ENCODE data around the gene SUPT20HL1.

- TF ChIP-seq CSDC2 (CRISPR knock-in tag; IDR thresholded peaks at IDR 0.05) = no peak
- no peak for TF ChIP-seq RARB (CRISPR knock-in tag; IDR thresholded peaks at IDR 0.05)
Observed at GRCh38 chrX:24391843-24392242, 31.4 kb downstream of the SUPT20HL1 start.
